Mucosa of descending colon (tissue), 3 donors: Measurements from ENCODE around the gene OR10A7. TPM values are rescaled to one million over a fixed set of nuclear protein-coding genes. Genes with fewer than 3 reads are reported as not detected.

Experiments
- ATAC-seq: fragments of 200-7000 bp; cut with Tn5 transposase; one replicate; pipeline ENCODE4 v1.9.1; 2020; ENCODE audit warnings: mild to moderate bottlenecking, moderate library complexity
- DNase-seq, 3 donors: peaks; one replicate each; pipeline ENCODE4 v3.0.0-alpha.2; 2020
- H3K36me3 ChIP-seq: fragments of 200-600 bp; one replicate; pipeline ENCODE4 v1.8.0; 2021; ENCODE audit warnings: low read depth, mild to moderate bottlenecking
- H3K4me1 ChIP-seq: fragments of 200-600 bp; one replicate; pipeline ENCODE4 v1.8.0; 2021; ENCODE audit warnings: low read depth, mild to moderate bottlenecking
- H3K4me3 ChIP-seq: fragments of 200-600 bp; one replicate; pipeline ENCODE4 v1.8.0; 2021; ENCODE audit warnings: mild to moderate bottlenecking
- H3K9me3 ChIP-seq: fragments of 200-600 bp; one replicate; pipeline ENCODE4 v1.8.0; 2021; ENCODE audit warnings: mild to moderate bottlenecking
- intact Hi-C, 2 donors: fragments of 100-400 bp; cut with DNase I in 1 of 2; cut with micrococcal nuclease in 1 of 2; formaldehyde crosslinking; loops; one replicate each; pipeline versions ENCODE4 v1.11.0 to v1.11.1; 2022; cut with DNase I, micrococcal nuclease
- total RNA-seq, 3 donors: library from RNA; stranded (reverse); fragmentation: NEBNext Ultra II Directional in 2 of 3; extraction: Animal tissue kit (Norgen Biotek cat#: 25700) in 2 of 3; gene quantifications; one replicate each; pipeline versions ENCODE4 v1.2.1 to v1.2.4, GENCODE V29; 2021 to 2023
- TF ChIP-seq, protein P1 (sequence below): fragments of 200-600 bp; IDR thresholded peaks from one replicate; pipeline ENCODE4 v1.8.0; 2022; ENCODE audit warnings: antibody characterized with exemption, mild to moderate bottlenecking
- donor health status: DM: no; HTN: no; CAD: no; lungs with moderate emphysema.
- donor health status: DM: no; HTN: no; CAD: no.
- donor health status: DM: no; HTN: yes; CAD: no.

OR10A7 gene
- total RNA-seq, 3 donors from 2014 or later = not detected

DNA sequence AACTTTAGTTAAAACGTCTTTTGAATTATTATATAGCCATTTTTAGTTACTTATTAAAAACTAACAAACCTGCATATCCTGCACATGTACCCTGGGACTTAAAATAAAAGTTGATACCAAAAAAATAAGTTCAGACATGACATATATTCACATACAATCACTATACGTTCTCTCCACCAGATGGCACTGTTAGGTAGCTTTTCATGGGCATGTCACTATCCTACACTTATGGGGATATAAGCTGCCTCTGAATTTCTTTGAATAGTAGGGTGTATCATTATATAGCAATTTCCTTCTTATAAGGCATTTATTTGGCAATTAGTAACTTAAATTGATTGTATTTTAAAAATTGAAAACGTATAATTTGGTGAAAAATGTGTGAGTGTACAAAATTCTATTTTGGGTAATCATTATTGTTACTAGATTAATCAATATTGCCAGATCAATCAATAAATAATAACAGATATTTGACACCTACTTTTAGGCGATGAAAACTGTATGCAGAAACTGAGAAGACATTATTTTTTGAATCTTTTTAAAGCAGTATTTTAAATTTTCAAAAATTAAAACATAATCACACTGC lies 31.8 kb upstream of the OR10A7 start:
- no peaks in the 10 kb centered on the region for H3K36me3 ChIP-seq
- no peaks in the 10 kb centered on the region for H3K9me3 ChIP-seq
- ATAC-seq (peak; percentile 81), DNase-seq (peak in 1 of 3 donors; percentile 85)
- H3K4me1 ChIP-seq = no peaks in the 10 kb centered on the region
- intact Hi-C loops = loop anchor here in 1 of 2 donors (5.0 kb wide), 1 partner anchor 433 kb away; no protein-coding TSS in a partner anchor
- H3K4me3 ChIP-seq = no peak overlapping the region
- TF ChIP-seq, protein P1, sequence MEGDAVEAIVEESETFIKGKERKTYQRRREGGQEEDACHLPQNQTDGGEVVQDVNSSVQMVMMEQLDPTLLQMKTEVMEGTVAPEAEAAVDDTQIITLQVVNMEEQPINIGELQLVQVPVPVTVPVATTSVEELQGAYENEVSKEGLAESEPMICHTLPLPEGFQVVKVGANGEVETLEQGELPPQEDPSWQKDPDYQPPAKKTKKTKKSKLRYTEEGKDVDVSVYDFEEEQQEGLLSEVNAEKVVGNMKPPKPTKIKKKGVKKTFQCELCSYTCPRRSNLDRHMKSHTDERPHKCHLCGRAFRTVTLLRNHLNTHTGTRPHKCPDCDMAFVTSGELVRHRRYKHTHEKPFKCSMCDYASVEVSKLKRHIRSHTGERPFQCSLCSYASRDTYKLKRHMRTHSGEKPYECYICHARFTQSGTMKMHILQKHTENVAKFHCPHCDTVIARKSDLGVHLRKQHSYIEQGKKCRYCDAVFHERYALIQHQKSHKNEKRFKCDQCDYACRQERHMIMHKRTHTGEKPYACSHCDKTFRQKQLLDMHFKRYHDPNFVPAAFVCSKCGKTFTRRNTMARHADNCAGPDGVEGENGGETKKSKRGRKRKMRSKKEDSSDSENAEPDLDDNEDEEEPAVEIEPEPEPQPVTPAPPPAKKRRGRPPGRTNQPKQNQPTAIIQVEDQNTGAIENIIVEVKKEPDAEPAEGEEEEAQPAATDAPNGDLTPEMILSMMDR = peak; percentile 26

DNA sequence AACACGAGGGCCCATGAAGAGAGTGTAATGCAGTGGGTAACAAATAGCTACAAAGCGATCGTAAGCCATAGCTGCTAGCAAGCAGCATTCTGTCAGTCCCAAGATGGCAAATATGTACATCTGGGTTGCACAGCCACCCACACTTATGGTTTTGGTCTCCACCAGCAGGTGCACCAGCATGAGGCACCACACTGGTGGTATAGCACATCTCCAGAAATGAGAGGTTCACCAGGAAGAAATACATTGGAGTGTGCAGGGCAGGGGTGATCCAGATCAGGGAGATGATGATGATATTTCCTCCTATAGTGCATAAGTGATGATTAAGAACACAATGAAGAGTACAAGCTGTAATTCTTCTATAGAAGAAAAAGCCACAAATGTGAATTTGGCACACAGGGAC lies 26.4 kb upstream of the OR10A7 start:
- intact Hi-C loops = loop anchor here in 1 of 2 donors (5.0 kb wide), 1 partner anchor 423 kb away; no protein-coding TSS in a partner anchor
- ATAC-seq (no peak), DNase-seq (no peak)
- H3K4me3 ChIP-seq = no peak overlapping the region
- H3K36me3 ChIP-seq = no peaks in the 10 kb centered on the region
- H3K9me3 ChIP-seq = no peaks in the 10 kb centered on the region
- TF ChIP-seq, protein P1 = no peak
- H3K4me1 ChIP-seq = no peaks in the 10 kb centered on the region

DNA sequence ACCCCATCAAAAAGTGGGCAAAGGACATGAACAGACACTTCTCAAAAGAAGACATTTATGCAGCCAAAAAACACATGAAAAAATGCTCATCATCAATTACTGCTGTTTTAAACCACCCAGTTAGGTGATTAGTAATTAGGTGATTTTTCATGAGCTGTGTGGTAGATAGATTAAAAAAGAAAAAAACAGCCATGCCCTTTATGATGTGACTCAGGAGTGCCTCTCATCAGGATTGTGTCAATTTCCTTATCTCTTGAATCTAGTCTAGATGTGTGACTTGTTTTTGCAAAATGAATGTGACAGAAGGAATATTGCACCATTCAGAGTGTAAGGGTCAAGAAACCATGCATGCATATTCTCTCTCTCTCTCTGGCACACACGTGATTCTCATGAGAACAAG lies 5.7 kb downstream of the OR10A7 start:
- H3K4me3 ChIP-seq = no peak overlapping the region
- no peaks in the 10 kb centered on the region for H3K36me3 ChIP-seq
- H3K4me1 ChIP-seq = no peaks in the 10 kb centered on the region
- intact Hi-C loops = no loop called here
- TF ChIP-seq, protein P1 = no peak
- no peak for DNase-seq
- no peaks in the 10 kb centered on the region for H3K9me3 ChIP-seq
- no peak for ATAC-seq

DNA sequence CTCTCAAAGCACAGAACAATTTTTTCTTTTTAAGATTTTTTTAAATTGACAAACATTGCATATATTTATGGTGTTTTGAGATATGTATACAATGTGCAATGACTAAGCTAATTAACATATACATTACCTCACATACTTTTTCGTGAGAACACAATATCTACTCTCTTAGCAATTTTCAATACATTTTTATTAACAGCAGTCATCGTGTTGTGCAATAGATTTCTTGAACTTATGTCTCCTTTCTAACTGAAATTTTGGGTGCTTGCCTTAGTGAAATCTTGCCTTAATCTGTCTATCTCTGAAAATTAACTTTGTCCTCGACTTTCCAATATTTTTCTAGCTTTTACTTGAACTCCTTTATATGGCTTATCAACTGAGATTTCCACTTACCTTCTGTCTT lies 6.8 kb downstream of the OR10A7 start:
- no peaks in the 10 kb centered on the region for H3K36me3 ChIP-seq
- no peak overlapping the region for H3K4me3 ChIP-seq
- intact Hi-C loops = no loop called here
- H3K9me3 ChIP-seq = no peaks in the 10 kb centered on the region
- no peak for ATAC-seq
- no peaks in the 10 kb centered on the region for H3K4me1 ChIP-seq
- no peak for DNase-seq
- TF ChIP-seq, protein P1 = no peak

DNA sequence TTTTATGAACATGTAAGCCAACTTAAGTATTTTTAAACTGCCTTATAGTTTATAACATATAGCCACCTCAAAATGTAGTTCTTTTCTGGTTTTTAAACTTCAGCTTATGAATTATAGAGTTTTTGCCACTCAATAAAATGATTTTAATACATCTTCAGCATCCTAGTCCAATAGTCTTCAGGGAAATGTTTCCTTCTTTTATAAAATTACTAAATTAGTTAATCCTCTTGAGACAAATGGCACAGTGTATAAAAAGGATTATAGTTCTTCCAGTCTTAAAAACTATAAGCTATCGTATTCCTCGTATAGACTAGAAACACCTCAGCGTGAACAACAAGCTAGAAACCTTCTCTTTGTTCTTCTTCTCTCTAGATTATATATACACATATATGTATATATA lies 23.5 kb downstream of the OR10A7 start, which contains the start of gene OR6C74:
OR6C74 (plus strand) TSS at position 301 of the 400 bp plus-strand sequence. CDS start 2,679 bp downstream, outside the sequence.
- intact Hi-C loops = no loop called here
- no peak for DNase-seq

More for the DNA sequence above, 23.5 kb downstream of the OR10A7 start, which contains the start of gene OR6C74:
- TF ChIP-seq, protein P1 = no peak
- H3K4me1 ChIP-seq = no peaks in the 10 kb centered on the region
- no peaks in the 10 kb centered on the region for H3K36me3 ChIP-seq
- no peak for ATAC-seq
- H3K9me3 ChIP-seq = no peaks in the 10 kb centered on the region
- H3K4me3 ChIP-seq = no peak within 1 kb of the TSS
